B cell (primary cell): ENCODE data around the gene TRIM75.
"Not testable (repeated sequence)": the region's sequence is repeated elsewhere in the genome, so short reads cannot be mapped to it uniquely, and the experiment has no call there.

Experiments
- EZH2 ChIP-seq: IDR thresholded peaks from 2 replicates; pipeline ENCODE4 v1.6.1; 2012; ENCODE audit warnings: borderline replicate concordance, low read depth, mild to moderate bottlenecking, moderate library complexity, low read length; ENCODE audit not compliant: insufficient read depth, poor library complexity, severe bottlenecking
- TF ChIP-seq, protein P1 (sequence below): fragments of 200-600 bp; IDR thresholded peaks from one replicate; pipeline ENCODE4 v1.8.0; 2022; ENCODE audit warnings: antibody characterized with exemption, mild to moderate bottlenecking

DNA sequence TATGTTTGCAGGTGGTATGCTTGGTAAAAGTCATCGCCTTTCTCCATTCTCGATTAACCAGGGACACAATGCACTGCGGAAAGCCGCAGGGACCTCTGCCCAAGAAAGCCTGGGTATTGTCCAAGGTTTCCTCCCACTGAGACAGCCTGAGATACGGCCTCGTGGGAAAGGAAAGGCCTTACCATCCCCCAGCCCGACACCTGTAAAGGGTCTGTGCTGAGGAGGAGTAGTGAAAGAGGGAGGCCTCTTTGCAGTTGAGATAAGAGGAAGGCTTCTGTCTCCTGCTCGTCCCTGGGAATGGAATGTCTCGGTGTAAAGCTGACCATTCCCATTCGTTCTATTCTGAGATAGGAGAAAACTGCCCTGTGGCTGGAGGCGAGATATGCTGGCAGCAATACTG, 19.7 kb downstream of the TRIM75 start:
- TF ChIP-seq, protein P1, sequence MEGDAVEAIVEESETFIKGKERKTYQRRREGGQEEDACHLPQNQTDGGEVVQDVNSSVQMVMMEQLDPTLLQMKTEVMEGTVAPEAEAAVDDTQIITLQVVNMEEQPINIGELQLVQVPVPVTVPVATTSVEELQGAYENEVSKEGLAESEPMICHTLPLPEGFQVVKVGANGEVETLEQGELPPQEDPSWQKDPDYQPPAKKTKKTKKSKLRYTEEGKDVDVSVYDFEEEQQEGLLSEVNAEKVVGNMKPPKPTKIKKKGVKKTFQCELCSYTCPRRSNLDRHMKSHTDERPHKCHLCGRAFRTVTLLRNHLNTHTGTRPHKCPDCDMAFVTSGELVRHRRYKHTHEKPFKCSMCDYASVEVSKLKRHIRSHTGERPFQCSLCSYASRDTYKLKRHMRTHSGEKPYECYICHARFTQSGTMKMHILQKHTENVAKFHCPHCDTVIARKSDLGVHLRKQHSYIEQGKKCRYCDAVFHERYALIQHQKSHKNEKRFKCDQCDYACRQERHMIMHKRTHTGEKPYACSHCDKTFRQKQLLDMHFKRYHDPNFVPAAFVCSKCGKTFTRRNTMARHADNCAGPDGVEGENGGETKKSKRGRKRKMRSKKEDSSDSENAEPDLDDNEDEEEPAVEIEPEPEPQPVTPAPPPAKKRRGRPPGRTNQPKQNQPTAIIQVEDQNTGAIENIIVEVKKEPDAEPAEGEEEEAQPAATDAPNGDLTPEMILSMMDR, result not testable (repeated sequence)
- TF ChIP-seq EZH2, result not testable (repeated sequence)
